HL-60 (cell line): ENCODE data around the gene BTBD9.
"Not testable (repeated sequence)": the region's sequence is repeated elsewhere in the genome, so short reads cannot be mapped to it uniquely, and the experiment has no call there.

Source experiments
- DNase-seq, 2 experiments: peaks; one replicate each; pipeline ENCODE4 v3.0.0-alpha.2; 2010 to 2020; ENCODE audit warnings: low read depth in 1 of 2, low spot score in 1 of 2
- H3K27ac ChIP-seq: fragments of 250-450 bp; sonication (Bioruptor Pico); replicated peaks from 2 replicates; pipeline ENCODE4 v1.5.1; 2020; ENCODE audit warnings: mild to moderate bottlenecking, moderate library complexity
- H3K27me3 ChIP-seq: fragments of 250-450 bp; sonication (Bioruptor Pico); 2 replicates; pipeline ENCODE4 v1.5.1; 2021; ENCODE audit warnings: mild to moderate bottlenecking, moderate library complexity; ENCODE audit not compliant: insufficient read depth, poor library complexity, severe bottlenecking
- H3K4me3 ChIP-seq: replicated peaks from 2 replicates; pipeline ENCODE4 v1.5.1; 2011; ENCODE audit warnings: mild to moderate bottlenecking, control low read depth, low read length; ENCODE audit not compliant: insufficient read depth
- CTCF ChIP-seq: IDR thresholded peaks from one replicate; pipeline ENCODE4 v1.5.1; 2011; ENCODE audit warnings: low read length, control low read depth, inconsistent platforms; ENCODE audit not compliant: insufficient read depth
- GABPA ChIP-seq: IDR thresholded peaks from 2 replicates; pipeline ENCODE4 v1.6.1; 2012; ENCODE audit warnings: low read depth
- POLR2AphosphoS5 ChIP-seq: IDR thresholded peaks from 2 replicates; pipeline ENCODE4 v1.6.1; 2012; ENCODE audit warnings: low read depth
- REST ChIP-seq: IDR thresholded peaks from 2 replicates; pipeline ENCODE4 v1.6.1; 2012; ENCODE audit warnings: low read depth; ENCODE audit not compliant: insufficient replicate concordance
- SPI1 ChIP-seq: IDR thresholded peaks from 2 replicates; pipeline ENCODE4 v1.6.1; 2012; ENCODE audit warnings: low read depth, mild to moderate bottlenecking, borderline replicate concordance

BTBD9 gene

GRCh38 chr6:38632490-38632889 is 7.2 kb downstream of the BTBD9 start:
- no peak for DNase-seq

DNA sequence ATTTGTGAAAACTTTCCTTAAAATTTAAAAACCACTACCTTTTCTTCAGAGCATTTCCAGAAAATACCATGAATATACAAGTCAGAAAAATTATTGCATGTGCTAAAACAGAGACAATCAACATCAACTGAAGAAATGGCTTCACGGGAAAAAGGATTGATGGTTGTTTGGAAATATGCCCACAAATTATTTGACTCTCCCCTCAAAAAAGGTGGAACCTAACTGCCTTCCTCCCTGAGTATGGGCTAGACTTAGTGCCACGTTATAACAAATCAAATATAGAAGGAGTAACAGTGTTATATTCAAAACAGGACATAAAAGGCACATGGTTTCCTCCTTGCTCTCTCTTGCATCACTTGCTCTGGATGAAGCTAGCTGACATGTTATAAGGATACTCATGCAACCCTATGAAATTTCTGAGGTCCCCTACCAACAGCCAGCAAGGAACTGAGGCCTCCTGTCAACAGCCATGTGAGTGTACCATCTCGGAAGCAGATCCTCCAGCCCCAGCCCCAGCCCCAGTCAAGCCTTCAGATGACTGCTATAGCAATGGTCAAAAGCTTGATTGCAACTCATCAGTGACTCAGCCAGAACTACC is 8.4 kb downstream of the BTBD9 start:
- no peak for DNase-seq
- Histone ChIP-seq H3K27me3 (no peaks in the 10 kb centered on the region), H3K4me3 (no peak overlapping the region), H3K27ac (no peak overlapping the region)
- TF ChIP-seq CTCF (no peak), SPI1 (no peak), POLR2AphosphoS5 (no peak), REST (no peak), GABPA (no peak)

More at GRCh38 chr6:38632490-38632889, 7.2 kb downstream of the BTBD9 start:
- TF ChIP-seq SPI1 (no peak), GABPA (no peak), CTCF (no peak), POLR2AphosphoS5 (no peak), REST (no peak)
- H3K4me3 ChIP-seq = no peak overlapping the region
- H3K27me3 ChIP-seq = no peaks in the 10 kb centered on the region
- H3K27ac ChIP-seq = no peak overlapping the region

- Histone ChIP-seq H3K27ac (no peak overlapping the region), H3K4me3 (no peak overlapping the region), H3K27me3 (no peaks in the 10 kb centered on the region)
- TF ChIP-seq SPI1 = no peak
- no peak for TF ChIP-seq CTCF
- TF ChIP-seq GABPA = no peak
- TF ChIP-seq POLR2AphosphoS5 = no peak
- no peak for TF ChIP-seq REST
- DNase-seq = no peak
Measured at GRCh38 chr6:38625217-38625616, 14.5 kb downstream of the BTBD9 start.

DNA sequence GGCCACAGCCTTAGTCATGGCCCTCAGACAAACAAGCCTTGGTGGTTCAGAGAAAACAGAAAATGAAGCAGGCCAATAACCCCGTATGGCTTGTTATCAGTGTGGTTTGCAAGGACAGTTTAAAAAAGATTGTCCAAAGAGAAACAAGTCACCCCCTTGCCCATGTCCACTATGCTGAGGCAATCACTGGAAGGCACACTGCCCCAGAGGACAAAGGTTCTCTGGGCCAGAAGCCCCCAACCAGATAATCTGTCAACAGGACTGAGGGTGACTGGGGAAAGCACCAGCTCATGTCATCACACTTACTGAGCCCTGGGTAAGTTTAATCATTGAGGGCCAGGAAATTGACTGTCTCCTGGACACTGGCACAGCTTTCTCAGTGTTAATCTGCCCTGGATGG is 20.4 kb downstream of the BTBD9 start:
- H3K27me3 ChIP-seq, H3K27ac ChIP-seq, DNase-seq: not testable (repeated sequence)

DNA sequence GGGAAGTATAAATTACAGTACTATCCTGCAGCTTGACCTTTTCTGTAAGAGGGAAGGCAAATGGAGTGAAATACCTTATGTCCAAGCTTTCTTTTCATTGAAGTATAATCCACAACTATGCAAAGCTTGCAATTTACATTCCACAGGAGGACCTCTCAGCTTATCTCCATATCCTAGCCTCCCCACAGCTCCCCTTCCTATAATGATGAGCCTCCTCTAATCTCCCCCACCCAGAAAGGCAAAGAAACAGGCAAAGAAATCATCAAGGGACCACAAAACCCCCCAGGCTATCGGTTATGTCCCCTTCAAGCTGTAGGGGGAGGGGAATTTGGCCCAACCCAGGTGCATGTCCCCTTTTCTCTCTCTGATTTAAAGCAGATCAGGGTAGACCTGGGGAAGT is 21.4 kb downstream of the BTBD9 start:
- not testable (repeated sequence) for H3K27ac ChIP-seq, H3K27me3 ChIP-seq, DNase-seq, H3K4me3 ChIP-seq

More for the DNA sequence above, 20.4 kb downstream of the BTBD9 start:
- H3K4me3 ChIP-seq = not testable (repeated sequence)
